IPS-20b (cell line): ENCODE results near the gene TMSB15B.
"Not testable (repeated sequence)": the region's sequence is repeated elsewhere in the genome, so short reads cannot be mapped to it uniquely, and the experiment has no call there.

Experiments
- H3K27ac ChIP-seq: one replicate; pipeline ENCODE4 v1.5.1; 2013; ENCODE audit warnings: low read length
- H3K27me3 ChIP-seq: 2 replicates; pipeline ENCODE4 v1.6.1; 2013; ENCODE audit warnings: mild to moderate bottlenecking, low read length, inconsistent platforms; ENCODE audit not compliant: insufficient read depth
- H3K36me3 ChIP-seq: 2 replicates; pipeline ENCODE4 v1.6.1; 2013; ENCODE audit warnings: low read depth, mild to moderate bottlenecking, inconsistent platforms, low read length, moderate library complexity; ENCODE audit not compliant: insufficient read depth
- H3K4me1 ChIP-seq: 2 replicates; pipeline ENCODE4 v1.6.1; 2013; ENCODE audit warnings: mild to moderate bottlenecking, control low read depth, inconsistent platforms, low read length, moderate library complexity; ENCODE audit not compliant: insufficient read depth
- H3K4me3 ChIP-seq: 2 replicates; pipeline ENCODE4 v1.5.1; 2013; ENCODE audit warnings: mild to moderate bottlenecking, low read length, inconsistent platforms
- H3K9ac ChIP-seq: 2 replicates; pipeline ENCODE4 v1.6.1; 2013; ENCODE audit warnings: low read depth, mild to moderate bottlenecking, inconsistent platforms, low read length, moderate library complexity
- H3K9me3 ChIP-seq: 2 replicates; pipeline ENCODE4 v1.6.1; 2013; ENCODE audit warnings: mild to moderate bottlenecking, low read depth, low read length, inconsistent platforms; ENCODE audit not compliant: insufficient read depth

The TMSB15B gene

DNA sequence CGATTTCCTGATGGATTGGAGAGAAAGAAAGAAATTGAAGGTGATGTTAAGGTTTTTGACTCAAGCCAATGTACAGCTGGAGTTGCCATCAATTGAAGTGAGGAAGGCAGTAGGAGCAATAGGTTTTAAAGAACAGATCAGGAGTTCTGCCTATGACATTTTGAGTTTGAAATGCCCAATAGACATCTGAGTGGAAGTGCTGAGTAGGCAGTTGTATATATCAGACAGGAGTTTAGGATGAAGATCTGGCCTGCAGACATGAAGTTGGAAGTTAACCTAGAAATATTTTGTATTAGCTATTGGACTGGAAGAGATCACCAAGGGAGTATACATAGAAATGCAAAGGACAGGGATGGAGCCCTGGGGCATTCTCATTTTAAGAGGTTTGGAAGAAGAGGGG, 12.9 kb upstream of the TMSB15B start:
- no peaks in the 10 kb centered on the region; the same call in 1 of the 2 replicates for H3K9me3 ChIP-seq
- H3K36me3 ChIP-seq, result no peaks in the 10 kb centered on the region
- no peak overlapping the region for H3K4me3 ChIP-seq
- H3K9ac ChIP-seq, result no peak overlapping the region
- H3K27me3 ChIP-seq, result no peaks in the 10 kb centered on the region
- no peaks in the 10 kb centered on the region for H3K4me1 ChIP-seq
- H3K27ac ChIP-seq, result no peak overlapping the region

- Histone ChIP-seq H3K27ac (no peak overlapping the region), H3K4me1 (no peaks in the 10 kb centered on the region), H3K9ac (no peak overlapping the region), H3K9me3 (no peaks in the 10 kb centered on the region; the same call in 1 of the 2 replicates), H3K4me3 (no peak overlapping the region), H3K36me3 (no peaks in the 10 kb centered on the region), H3K27me3 (no peaks in the 10 kb centered on the region)
Observed at GRCh38 chrX:103953353-103953752, 9.1 kb upstream of the TMSB15B start.

- no peak overlapping the region for H3K9ac ChIP-seq
- no peaks in the 10 kb centered on the region; the same call in 1 of the 2 replicates for H3K9me3 ChIP-seq
- H3K4me3 ChIP-seq, result no peak overlapping the region
- no peaks in the 10 kb centered on the region for H3K36me3 ChIP-seq
- H3K27me3 ChIP-seq, result no peaks in the 10 kb centered on the region
- H3K27ac ChIP-seq, result no peak overlapping the region
- H3K4me1 ChIP-seq, result no peaks in the 10 kb centered on the region
Observed at GRCh38 chrX:103954259-103954658, 8.2 kb upstream of the TMSB15B start.

- H3K36me3 ChIP-seq, H3K27me3 ChIP-seq, H3K27ac ChIP-seq, H3K9ac ChIP-seq, H3K4me3 ChIP-seq, H3K9me3 ChIP-seq, H3K4me1 ChIP-seq: not testable (repeated sequence)
Observed at GRCh38 chrX:103960599-103960998, 1.8 kb upstream of the TMSB15B start.

DNA sequence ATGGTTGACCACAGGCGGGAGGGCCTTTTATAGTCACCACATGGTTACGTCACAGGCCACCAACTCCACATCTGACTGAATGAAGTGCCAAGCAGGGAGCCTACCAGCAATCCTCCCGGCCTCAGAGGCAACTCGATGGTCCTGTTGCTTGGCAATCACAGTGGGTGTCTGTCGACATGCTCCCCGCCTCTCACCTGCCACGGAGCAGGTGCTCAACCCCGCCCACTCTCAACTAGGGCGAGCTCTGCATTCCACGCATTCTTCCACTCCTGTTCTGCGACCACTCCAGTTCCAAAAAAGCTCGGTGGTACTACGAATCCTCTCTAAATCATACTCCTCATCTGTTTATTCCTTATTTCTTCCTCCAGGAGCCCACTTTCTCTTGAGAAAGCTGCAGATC, 21.1 kb downstream of the TMSB15B start:
- not testable (repeated sequence) for H3K9ac ChIP-seq, H3K27me3 ChIP-seq, H3K4me3 ChIP-seq, H3K9me3 ChIP-seq, H3K4me1 ChIP-seq, H3K27ac ChIP-seq, H3K36me3 ChIP-seq

DNA sequence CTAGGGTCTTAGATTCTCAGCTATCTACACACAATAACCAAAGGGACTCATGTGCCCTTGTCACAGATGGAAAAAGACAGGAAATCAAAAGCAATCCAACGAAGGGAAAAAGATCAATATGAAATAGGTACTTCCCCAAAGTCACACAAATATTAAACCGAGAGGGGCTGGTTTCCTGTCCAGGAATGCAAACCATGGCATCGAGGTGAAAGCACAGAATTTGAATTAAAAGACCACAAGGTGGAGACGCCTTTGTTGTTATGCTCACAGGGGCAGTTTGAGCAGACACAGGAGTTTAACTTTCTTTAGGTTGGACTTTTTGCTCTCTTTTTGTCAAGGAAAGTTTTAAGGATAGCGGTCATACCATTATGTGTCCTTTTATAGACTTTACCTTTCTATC, 36.8 kb downstream of the TMSB15B start:
- Histone ChIP-seq H3K9me3 (no peaks in the 10 kb centered on the region), H3K36me3 (no peaks in the 10 kb centered on the region), H3K4me3 (no peak overlapping the region), H3K4me1 (no peaks in the 10 kb centered on the region), H3K27ac (no peak overlapping the region), H3K9ac (no peak overlapping the region), H3K27me3 (no peaks in the 10 kb centered on the region)

DNA sequence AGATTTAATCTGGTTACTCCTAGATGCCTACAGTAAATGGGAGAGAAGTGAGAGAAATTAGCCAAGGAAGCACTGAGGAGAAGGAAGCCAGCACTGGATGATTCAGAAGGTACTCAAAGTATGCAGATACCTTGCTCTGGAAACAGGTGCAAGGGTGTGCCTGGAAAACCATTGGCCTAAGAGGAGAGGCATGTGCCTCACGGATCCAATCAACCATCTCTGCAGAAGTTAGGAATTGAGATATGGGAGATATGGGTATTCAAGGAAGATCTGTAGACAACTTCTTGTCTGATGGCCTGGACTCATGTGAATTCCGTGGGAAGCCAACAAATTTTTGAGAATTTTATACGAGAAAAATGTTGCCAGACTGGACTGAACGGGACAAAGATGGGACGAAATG, 46.4 kb downstream of the TMSB15B start:
- no peak overlapping the region for H3K27ac ChIP-seq
- no peaks in the 10 kb centered on the region for H3K9me3 ChIP-seq
- no peak overlapping the region for H3K9ac ChIP-seq
- H3K27me3 ChIP-seq, result no peaks in the 10 kb centered on the region
- H3K4me1 ChIP-seq, result no peaks in the 10 kb centered on the region
- H3K4me3 ChIP-seq, result no peak overlapping the region
- no peaks in the 10 kb centered on the region for H3K36me3 ChIP-seq

DNA sequence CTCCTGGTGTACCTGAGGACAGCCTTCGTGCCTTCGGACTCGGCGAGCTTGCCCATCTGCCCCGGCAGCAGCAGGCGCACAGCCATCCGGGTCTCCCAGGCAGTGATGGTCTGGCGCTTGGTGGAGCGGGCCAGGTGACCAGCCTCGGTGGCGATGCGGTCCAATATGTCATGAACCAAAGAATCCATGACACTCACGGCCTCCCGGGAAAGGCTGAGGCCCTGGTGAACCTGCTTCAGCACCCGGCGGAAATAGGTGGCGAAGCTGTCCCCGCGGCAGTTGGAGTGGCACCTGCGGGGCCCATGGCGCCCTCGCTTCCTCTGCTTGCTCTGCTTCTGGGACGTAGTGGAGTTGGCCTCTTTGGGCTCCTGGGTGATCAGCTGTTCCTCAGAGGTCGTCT, 50.7 kb downstream of the TMSB15B start:
- Histone ChIP-seq H3K4me3 (no peak overlapping the region), H3K36me3 (no peaks in the 10 kb centered on the region), H3K27me3 (no peaks in the 10 kb centered on the region), H3K27ac (no peak overlapping the region), H3K9me3 (no peaks in the 10 kb centered on the region), H3K4me1 (no peaks in the 10 kb centered on the region), H3K9ac (no peak overlapping the region)

DNA sequence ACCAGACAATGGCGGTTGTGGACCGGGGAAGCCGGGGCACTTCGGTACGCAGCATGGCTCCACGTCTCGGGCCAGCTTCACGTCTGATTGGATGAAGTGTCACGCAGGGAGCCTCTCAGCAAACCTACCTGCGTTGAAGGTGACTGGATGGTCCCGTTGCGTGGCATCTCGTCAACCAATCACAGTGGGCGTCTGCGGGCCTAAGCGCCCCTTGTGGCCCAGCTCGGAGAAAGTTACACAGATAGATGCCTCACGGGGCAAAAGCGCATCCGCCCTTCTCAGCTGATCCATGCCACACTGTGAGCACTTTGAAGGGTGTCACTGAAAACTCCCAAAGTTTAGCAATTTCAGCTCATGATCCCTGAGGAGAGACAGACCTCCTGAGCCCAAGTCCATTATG, 51.2 kb downstream of the TMSB15B start, which contains the start of gene H2BW1:
TSS of gene H2BW1 (minus strand) at position 103 of the 400 bp plus-strand sequence. CDS start 132 bp downstream, outside the sequence.
- Histone ChIP-seq H3K9ac (no peak within 1 kb of the TSS), H3K27me3 (no peaks in the 10 kb centered on the region), H3K27ac (no peak within 1 kb of the TSS), H3K36me3 (no peaks in the 10 kb centered on the region), H3K4me1 (no peaks in the 10 kb centered on the region), H3K4me3 (no peak within 1 kb of the TSS), H3K9me3 (no peaks in the 10 kb centered on the region)

- H3K9ac ChIP-seq, H3K9me3 ChIP-seq, H3K27me3 ChIP-seq, H3K36me3 ChIP-seq, H3K4me1 ChIP-seq, H3K4me3 ChIP-seq, H3K27ac ChIP-seq: not testable (repeated sequence)
Observed at GRCh38 chrX:104015576-104015975, 53.1 kb downstream of the TMSB15B start.
